Astrocyte (in vitro differentiated cells and primary cell): ENCODE measurements around the gene AFF2.

Experiments used
- EZH2 ChIP-seq: IDR thresholded peaks from 2 replicates; pipeline ENCODE4 v1.6.1; 2012; ENCODE audit warnings: mild to moderate bottlenecking, low read length, inconsistent platforms; ENCODE audit not compliant: insufficient read depth
- TF ChIP-seq, protein P1 (sequence below): IDR thresholded peaks from 2 replicates; pipeline ENCODE4 v1.5.1; 2011; ENCODE audit warnings: low read depth, mild to moderate bottlenecking, inconsistent platforms, low read length, moderate library complexity; ENCODE audit not compliant: insufficient read depth

DNA sequence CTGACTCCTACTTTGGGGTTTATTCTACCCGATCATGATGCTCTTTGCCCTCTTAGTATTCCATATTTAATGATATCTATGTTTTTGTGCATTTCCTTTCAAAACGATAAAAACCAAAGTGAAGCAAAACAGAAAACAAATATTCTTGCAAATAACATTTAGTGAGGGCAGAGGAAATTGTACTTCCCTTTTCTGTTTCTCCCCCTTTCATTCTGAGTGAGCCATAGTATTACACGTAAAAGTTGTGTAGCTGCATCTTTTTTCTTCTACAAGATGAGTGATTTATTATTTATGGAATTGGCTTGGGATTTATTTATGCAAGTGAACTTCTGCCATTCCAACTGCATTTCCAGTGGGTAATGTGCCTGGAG lies 109.9 kb downstream of the AFF2 start:
- TF ChIP-seq, protein P1, sequence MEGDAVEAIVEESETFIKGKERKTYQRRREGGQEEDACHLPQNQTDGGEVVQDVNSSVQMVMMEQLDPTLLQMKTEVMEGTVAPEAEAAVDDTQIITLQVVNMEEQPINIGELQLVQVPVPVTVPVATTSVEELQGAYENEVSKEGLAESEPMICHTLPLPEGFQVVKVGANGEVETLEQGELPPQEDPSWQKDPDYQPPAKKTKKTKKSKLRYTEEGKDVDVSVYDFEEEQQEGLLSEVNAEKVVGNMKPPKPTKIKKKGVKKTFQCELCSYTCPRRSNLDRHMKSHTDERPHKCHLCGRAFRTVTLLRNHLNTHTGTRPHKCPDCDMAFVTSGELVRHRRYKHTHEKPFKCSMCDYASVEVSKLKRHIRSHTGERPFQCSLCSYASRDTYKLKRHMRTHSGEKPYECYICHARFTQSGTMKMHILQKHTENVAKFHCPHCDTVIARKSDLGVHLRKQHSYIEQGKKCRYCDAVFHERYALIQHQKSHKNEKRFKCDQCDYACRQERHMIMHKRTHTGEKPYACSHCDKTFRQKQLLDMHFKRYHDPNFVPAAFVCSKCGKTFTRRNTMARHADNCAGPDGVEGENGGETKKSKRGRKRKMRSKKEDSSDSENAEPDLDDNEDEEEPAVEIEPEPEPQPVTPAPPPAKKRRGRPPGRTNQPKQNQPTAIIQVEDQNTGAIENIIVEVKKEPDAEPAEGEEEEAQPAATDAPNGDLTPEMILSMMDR: no peak
- TF ChIP-seq EZH2: no peak
